Astrocyte (in vitro differentiated cells and primary cell): ENCODE measurements around the gene SYNE1. TPM values are rescaled to one million over a fixed set of nuclear protein-coding genes. Genes with fewer than 3 reads are reported as not detected.
A peak's percentile ranks its signal among the peaks of the same experiment; 100 is the strongest.

Experiments
- DNase-seq: peaks from one replicate; pipeline ENCODE4 v3.0.0-alpha.2; 2010; ENCODE audit warnings: low read depth
- FAIRE-seq: peaks from 2 replicates; lab custom pipeline; 2011; peaks lifted over from hg19 to GRCh38; lab: Jason Lieb, UNC
- H2AFZ ChIP-seq: 2 replicates; pipeline ENCODE4 v1.6.0; 2012; ENCODE audit warnings: low read depth, low read length, inconsistent platforms
- H3K27ac ChIP-seq: 2 replicates; pipeline ENCODE4 v1.5.1; 2011; ENCODE audit warnings: low read depth, low read length, inconsistent platforms
- H3K27me3 ChIP-seq: 2 replicates; pipeline ENCODE4 v1.6.0; 2011; ENCODE audit warnings: low read length, inconsistent platforms; ENCODE audit not compliant: insufficient read depth
- H3K36me3 ChIP-seq: 2 replicates; pipeline ENCODE4 v1.5.1; 2011; ENCODE audit warnings: low read length, inconsistent platforms; ENCODE audit not compliant: insufficient read depth
- H3K4me1 ChIP-seq: 2 replicates; pipeline ENCODE4 v1.5.1; 2011; ENCODE audit warnings: low read length, inconsistent platforms; ENCODE audit not compliant: insufficient read depth
- H3K4me2 ChIP-seq: 2 replicates; pipeline ENCODE4 v1.6.0; 2012; ENCODE audit warnings: low read length, inconsistent platforms
- H3K4me3 ChIP-seq: 2 replicates; pipeline ENCODE4 v1.5.1; 2011; ENCODE audit warnings: low read depth, mild to moderate bottlenecking, low read length, inconsistent platforms; ENCODE audit not compliant: insufficient read depth
- H3K79me2 ChIP-seq: 2 replicates; pipeline ENCODE4 v1.6.0; 2012; ENCODE audit warnings: mild to moderate bottlenecking, low read length, inconsistent platforms; ENCODE audit not compliant: insufficient read depth
- H3K9ac ChIP-seq: 2 replicates; pipeline ENCODE4 v1.6.0; 2012; ENCODE audit warnings: mild to moderate bottlenecking, low read length, inconsistent platforms
- H3K9me3 ChIP-seq: 2 replicates; pipeline ENCODE4 v1.5.1; 2012; ENCODE audit warnings: low read depth, mild to moderate bottlenecking, low read length, inconsistent platforms; ENCODE audit not compliant: insufficient read depth
- H4K20me1 ChIP-seq: 2 replicates; pipeline ENCODE4 v1.6.0; 2012; ENCODE audit warnings: low read length, inconsistent platforms; ENCODE audit not compliant: insufficient read depth
- H3K27ac Mint-ChIP-seq: one replicate; pipeline ENCODE4 v1.8.0; 2021; ENCODE audit warnings: mild to moderate bottlenecking, mixed read lengths; ENCODE audit not compliant: unreplicated experiment
- H3K27me3 Mint-ChIP-seq: one replicate; pipeline ENCODE4 v1.8.0; 2021; ENCODE audit warnings: low read depth, mixed read lengths; ENCODE audit not compliant: unreplicated experiment
- H3K36me3 Mint-ChIP-seq: one replicate; pipeline ENCODE4 v1.8.0; 2021; ENCODE audit warnings: low read depth, mixed read lengths; ENCODE audit not compliant: unreplicated experiment
- H3K4me1 Mint-ChIP-seq: one replicate; pipeline ENCODE4 v1.8.0; 2021; ENCODE audit warnings: low read depth, mixed read lengths; ENCODE audit not compliant: unreplicated experiment
- H3K4me3 Mint-ChIP-seq: one replicate; pipeline ENCODE4 v1.8.0; 2021; ENCODE audit warnings: mild to moderate bottlenecking, moderate library complexity, mixed read lengths; ENCODE audit not compliant: unreplicated experiment
- H3K9me3 Mint-ChIP-seq: one replicate; pipeline ENCODE4 v1.8.0; 2021; ENCODE audit warnings: mild to moderate bottlenecking, mixed read lengths; ENCODE audit not compliant: unreplicated experiment
- EZH2 ChIP-seq: IDR thresholded peaks from 2 replicates; pipeline ENCODE4 v1.6.1; 2012; ENCODE audit warnings: mild to moderate bottlenecking, low read length, inconsistent platforms; ENCODE audit not compliant: insufficient read depth
- total RNA-seq: library from RNA; stranded (reverse); gene quantifications from 2 replicates; pipeline ENCODE4 v1.2.1, GENCODE V29; 2021
- TF ChIP-seq, protein P1 (sequence below): IDR thresholded peaks from 2 replicates; pipeline ENCODE4 v1.5.1; 2011; ENCODE audit warnings: low read depth, mild to moderate bottlenecking, inconsistent platforms, low read length, moderate library complexity; ENCODE audit not compliant: insufficient read depth

Gene SYNE1
- total RNA-seq, 1 donor from 2014 or later = 66.5 TPM

DNA sequence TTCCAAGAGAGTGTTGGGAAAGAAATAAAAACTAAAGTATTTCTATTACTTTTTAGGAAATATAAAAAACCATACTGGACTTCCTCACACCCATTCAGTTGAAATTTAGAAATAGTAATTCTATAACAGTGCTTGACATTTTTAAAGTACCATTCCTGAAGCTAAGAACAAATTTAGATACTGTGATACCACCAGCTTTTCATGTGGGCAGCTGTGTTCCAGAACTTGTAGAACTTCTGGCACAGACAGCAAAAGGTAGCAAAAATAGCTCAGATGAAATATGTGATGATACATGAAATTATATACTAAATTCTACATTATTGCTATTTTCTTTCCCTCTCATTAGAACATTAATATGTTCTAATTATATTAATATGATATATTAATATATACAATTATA lies 346.5 kb downstream of the SYNE1 start:
- H3K27me3 Mint-ChIP-seq = no peaks in the 10 kb centered on the region
- H3K79me2 ChIP-seq = no peaks in the 10 kb centered on the region
- no peaks in the 10 kb centered on the region for H3K9me3 Mint-ChIP-seq
- no peak overlapping the region for H3K4me2 ChIP-seq
- DNase-seq = no peak
- no peak overlapping the region for H3K27ac Mint-ChIP-seq
- H3K4me3 ChIP-seq = no peak overlapping the region
- H2AFZ ChIP-seq = no peak overlapping the region
- H4K20me1 ChIP-seq = no peaks in the 10 kb centered on the region
- H3K9me3 ChIP-seq = no peaks in the 10 kb centered on the region
- no peak for FAIRE-seq
- H3K36me3 Mint-ChIP-seq = peaks cover 14% of the 10 kb centered on the region
- H3K27ac ChIP-seq = no peak overlapping the region
- peaks cover 41% of the 10 kb centered on the region for H3K36me3 ChIP-seq
- no peak overlapping the region for H3K9ac ChIP-seq
- TF ChIP-seq EZH2 = no peak
- TF ChIP-seq, protein P1, sequence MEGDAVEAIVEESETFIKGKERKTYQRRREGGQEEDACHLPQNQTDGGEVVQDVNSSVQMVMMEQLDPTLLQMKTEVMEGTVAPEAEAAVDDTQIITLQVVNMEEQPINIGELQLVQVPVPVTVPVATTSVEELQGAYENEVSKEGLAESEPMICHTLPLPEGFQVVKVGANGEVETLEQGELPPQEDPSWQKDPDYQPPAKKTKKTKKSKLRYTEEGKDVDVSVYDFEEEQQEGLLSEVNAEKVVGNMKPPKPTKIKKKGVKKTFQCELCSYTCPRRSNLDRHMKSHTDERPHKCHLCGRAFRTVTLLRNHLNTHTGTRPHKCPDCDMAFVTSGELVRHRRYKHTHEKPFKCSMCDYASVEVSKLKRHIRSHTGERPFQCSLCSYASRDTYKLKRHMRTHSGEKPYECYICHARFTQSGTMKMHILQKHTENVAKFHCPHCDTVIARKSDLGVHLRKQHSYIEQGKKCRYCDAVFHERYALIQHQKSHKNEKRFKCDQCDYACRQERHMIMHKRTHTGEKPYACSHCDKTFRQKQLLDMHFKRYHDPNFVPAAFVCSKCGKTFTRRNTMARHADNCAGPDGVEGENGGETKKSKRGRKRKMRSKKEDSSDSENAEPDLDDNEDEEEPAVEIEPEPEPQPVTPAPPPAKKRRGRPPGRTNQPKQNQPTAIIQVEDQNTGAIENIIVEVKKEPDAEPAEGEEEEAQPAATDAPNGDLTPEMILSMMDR = no peak
- no peak overlapping the region for H3K4me3 Mint-ChIP-seq
- H3K4me1 Mint-ChIP-seq = peaks cover 6% of the 10 kb centered on the region
- H3K4me1 ChIP-seq = peaks cover 7% of the 10 kb centered on the region
- H3K27me3 ChIP-seq = no peaks in the 10 kb centered on the region

DNA sequence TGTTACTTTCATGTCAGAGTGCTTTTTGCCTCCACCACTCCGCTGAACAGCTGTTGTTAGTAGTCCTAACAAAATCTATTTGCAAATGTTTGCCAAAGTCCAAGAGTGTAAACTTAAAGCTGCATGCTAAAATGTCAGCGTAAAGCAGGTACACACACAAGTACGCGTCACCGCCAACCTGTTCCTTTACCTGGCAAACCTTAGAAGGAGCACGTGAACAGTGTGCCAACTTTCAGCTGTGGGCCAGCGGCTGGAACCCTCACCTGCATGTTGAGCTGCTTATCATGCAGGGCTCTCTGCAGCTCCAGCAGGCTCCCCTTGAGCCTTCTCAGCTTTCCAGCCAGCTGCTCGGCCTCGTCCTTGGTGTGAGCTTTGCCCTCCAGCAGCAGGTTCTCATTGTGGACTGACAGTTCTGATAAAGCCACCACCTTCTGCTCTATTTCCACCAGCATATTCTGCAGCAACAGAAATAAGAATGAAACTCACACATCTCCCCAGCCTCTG lies 359.3 kb downstream of the SYNE1 start:
- Mint-ChIP-seq H3K9me3 (no peaks in the 10 kb centered on the region), H3K36me3 (peaks cover 6% of the 10 kb centered on the region), H3K4me3 (no peak overlapping the region), H3K27ac (no peak overlapping the region), H3K4me1 (peaks cover 2% of the 10 kb centered on the region), H3K27me3 (no peaks in the 10 kb centered on the region)
- no peak for DNase-seq
- H3K4me3 ChIP-seq = no peak overlapping the region
- peaks cover 6% of the 10 kb centered on the region for H3K4me1 ChIP-seq
- FAIRE-seq = no peak
- no peak overlapping the region for H2AFZ ChIP-seq
- H3K79me2 ChIP-seq = no peaks in the 10 kb centered on the region
- no peak overlapping the region for H3K27ac ChIP-seq
- H3K9ac ChIP-seq = no peak overlapping the region
- peaks cover 26% of the 10 kb centered on the region for H3K36me3 ChIP-seq
- TF ChIP-seq, protein P1 = no peak
- no peak for TF ChIP-seq EZH2
- H3K27me3 ChIP-seq = no peaks in the 10 kb centered on the region
- no peaks in the 10 kb centered on the region for H4K20me1 ChIP-seq
- no peak overlapping the region for H3K4me2 ChIP-seq
- H3K9me3 ChIP-seq = no peaks in the 10 kb centered on the region

DNA sequence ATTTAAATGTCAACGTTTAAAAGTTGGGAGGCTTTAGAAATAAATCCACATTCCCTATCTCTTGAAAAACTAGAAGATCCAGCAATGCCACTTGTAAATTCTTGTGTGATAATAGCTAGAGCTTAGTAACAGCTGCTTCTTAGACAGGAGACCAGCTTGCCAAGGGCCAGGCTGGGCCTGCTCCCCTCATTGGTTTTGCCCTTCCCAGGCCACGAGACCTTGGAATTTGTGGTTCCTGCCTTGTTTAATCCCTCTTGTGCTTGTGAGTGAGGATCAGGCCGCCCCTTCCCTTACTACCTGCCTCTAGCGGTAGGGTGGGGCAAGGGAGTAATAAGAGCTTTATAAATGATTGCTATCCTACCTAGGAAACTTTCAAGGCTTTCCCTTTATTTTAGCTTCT lies 363.5 kb downstream of the SYNE1 start:
- H3K27me3 ChIP-seq = no peaks in the 10 kb centered on the region
- H3K27ac ChIP-seq = peak overlapping the region; percentile 62
- Mint-ChIP-seq H3K9me3 (no peaks in the 10 kb centered on the region), H3K4me1 (peaks cover 21% of the 10 kb centered on the region), H3K27ac (no peak overlapping the region), H3K36me3 (peaks cover 19% of the 10 kb centered on the region), H3K27me3 (no peaks in the 10 kb centered on the region), H3K4me3 (no peak overlapping the region)
- no peak overlapping the region for H2AFZ ChIP-seq
- TF ChIP-seq, protein P1 = no peak
- no peak for TF ChIP-seq EZH2
- peaks cover 15% of the 10 kb centered on the region for H3K36me3 ChIP-seq
- H3K4me1 ChIP-seq = peaks cover 32% of the 10 kb centered on the region
- H3K9me3 ChIP-seq = no peaks in the 10 kb centered on the region
- H3K4me3 ChIP-seq = no peak overlapping the region
- H3K79me2 ChIP-seq = no peaks in the 10 kb centered on the region
- no peaks in the 10 kb centered on the region for H4K20me1 ChIP-seq
- DNase-seq = peak; percentile 69
- H3K9ac ChIP-seq = no peak overlapping the region
- H3K4me2 ChIP-seq = no peak overlapping the region
- no peak for FAIRE-seq
